ENCODE data around the gene CLDN12.
"Not testable (repeated sequence)": the region's sequence is repeated elsewhere in the genome, so short reads cannot be mapped to it uniquely, and the experiment has no call there.

CLDN12 gene

GRCh38 chr7:90453931-90454330 lies 50.7 kb downstream of the CLDN12 start:
- no peak overlapping the region for H3K4me3 ChIP-seq (ENCODE audit: low read depth, low read length)
- TF ChIP-seq CTCF (IDR thresholded peaks at IDR 0.05; ENCODE audit: control insufficient read depth, extremely low read depth, insufficient read depth), result no peak
- no peak for DNase-seq (ENCODE audit: low read depth)

DNA sequence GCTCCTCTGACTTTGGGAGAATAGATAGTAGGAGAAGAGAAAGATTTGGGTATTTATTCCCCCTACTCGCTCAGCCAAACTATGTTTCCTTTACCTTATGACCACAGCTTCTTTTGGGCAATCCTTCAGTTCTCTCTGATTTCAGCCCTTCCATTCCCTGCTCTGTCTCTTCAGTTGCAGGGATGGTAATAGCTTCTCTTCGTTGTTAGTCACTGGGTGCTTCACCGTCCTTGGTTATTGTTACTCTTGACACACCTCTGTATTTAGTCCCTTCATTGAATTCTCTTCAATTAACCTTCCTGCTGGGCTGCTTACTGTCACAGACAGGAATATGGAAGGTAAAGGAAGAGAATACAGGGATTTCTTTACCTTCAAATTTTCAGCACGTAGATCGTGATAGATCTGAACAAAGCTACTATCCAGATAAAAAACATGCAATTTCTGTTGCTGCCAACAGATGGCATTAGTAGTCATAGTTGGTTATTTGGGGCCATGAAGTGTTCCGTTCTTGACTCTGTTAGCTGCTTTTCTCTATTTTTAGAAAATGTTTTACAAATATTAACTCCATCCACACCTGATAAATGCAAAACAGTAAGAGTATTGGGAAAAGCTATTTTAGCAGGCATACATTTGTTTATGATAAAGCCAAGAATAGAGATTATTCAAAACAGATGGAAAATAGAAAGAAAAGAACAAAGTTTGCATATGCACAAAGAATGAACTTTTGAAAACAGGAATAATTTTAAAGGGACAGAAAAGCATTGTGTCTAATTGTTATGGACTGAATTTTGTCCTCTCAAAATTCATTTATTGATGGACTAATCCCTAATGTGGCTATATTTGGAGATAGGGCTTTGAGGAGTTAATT lies 52.1 kb downstream of the CLDN12 start:
- peak; percentile 43 for DNase-seq (ENCODE audit: low read depth)
- no peak overlapping the region for H3K4me3 ChIP-seq (ENCODE audit: low read depth, low read length)
- TF ChIP-seq CTCF (IDR thresholded peaks at IDR 0.05; ENCODE audit: control insufficient read depth, extremely low read depth, insufficient read depth), result peak; percentile 76

DNA sequence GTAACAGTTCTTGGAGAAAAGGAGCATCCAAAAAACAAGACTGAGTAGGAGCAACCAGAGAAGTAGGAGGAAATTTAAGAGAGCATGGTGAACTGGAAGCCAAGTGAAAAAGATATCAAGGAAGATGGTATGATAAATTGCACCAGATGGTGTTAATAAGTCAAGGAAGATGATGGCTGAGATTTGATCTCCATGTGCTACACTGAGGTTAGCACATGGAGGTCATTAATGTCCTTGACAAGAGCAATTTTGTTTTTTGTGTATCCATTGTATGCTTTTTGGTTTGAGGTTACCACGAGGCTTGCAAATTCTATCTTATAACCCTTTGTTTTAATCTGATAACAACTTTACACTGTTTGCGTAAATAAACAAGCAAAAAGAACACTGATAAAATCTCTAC lies 54.8 kb downstream of the CLDN12 start:
- no peak for TF ChIP-seq CTCF (IDR thresholded peaks at IDR 0.05; ENCODE audit: control insufficient read depth, extremely low read depth, insufficient read depth)
- no peak overlapping the region for H3K4me3 ChIP-seq (ENCODE audit: low read depth, low read length)
- DNase-seq (ENCODE audit: low read depth), result peak; percentile 7

- DNase-seq (ENCODE audit: low read depth), result no peak
- H3K4me3 ChIP-seq (ENCODE audit: low read depth, low read length), result no peak overlapping the region
- 0 out of 2 replicates have a peak, but pooled peaks have one; percentile 21 for TF ChIP-seq CTCF (IDR thresholded peaks at IDR 0.05; ENCODE audit: control insufficient read depth, extremely low read depth, insufficient read depth)
Measured at GRCh38 chr7:90459888-90460287, 56.6 kb downstream of the CLDN12 start.

- TF ChIP-seq CTCF (IDR thresholded peaks at IDR 0.05; ENCODE audit: control insufficient read depth, extremely low read depth, insufficient read depth), result no peak
- no peak overlapping the region for H3K4me3 ChIP-seq (ENCODE audit: low read depth, low read length)
- DNase-seq (ENCODE audit: low read depth), result no peak
Measured at GRCh38 chr7:90461219-90461618, 58.0 kb downstream of the CLDN12 start.

DNA sequence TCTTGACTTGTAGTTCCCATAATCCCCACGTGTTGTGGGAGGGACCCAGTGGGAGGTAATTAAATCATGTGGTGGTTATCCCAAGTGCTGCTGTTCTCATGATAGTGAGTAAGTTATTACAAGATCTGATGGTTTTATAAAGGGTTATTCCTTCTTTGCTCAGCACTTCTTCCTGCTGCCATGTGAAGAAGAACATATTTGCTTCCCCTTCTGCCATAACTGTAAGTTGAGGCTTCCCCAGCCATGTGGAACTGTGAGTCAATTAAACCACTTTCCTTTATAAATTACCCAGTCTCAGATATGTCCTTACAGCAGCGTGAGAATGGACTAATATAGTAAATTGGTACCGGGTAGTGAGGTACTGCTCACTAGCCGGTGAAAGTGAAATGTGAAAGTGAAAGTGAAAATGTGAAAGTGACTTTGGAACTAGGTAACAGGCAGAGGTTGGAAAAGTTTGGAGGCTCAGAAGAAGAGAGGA lies 59.9 kb downstream of the CLDN12 start:
- not testable (repeated sequence) for H3K4me3 ChIP-seq (ENCODE audit: low read depth, low read length); DNase-seq (ENCODE audit: low read depth)

Measured in LNCaP clone FGC (cell line).